GM10266 (cell line): ENCODE measurements around the gene PDE1A.

ENCODE experiments used
- DNase-seq: peaks from one replicate; pipeline ENCODE4 v3.0.0; 2012; ENCODE audit errors: extremely low spot score
- CTCF ChIP-seq: IDR thresholded peaks from 2 replicates; pipeline ENCODE4 v1.5.1; 2012; ENCODE audit warnings: mild to moderate bottlenecking, low read depth; ENCODE audit not compliant: control insufficient read depth, insufficient read depth; ENCODE audit errors: missing control alignments

PDE1A gene

GRCh38 chr2:182265718-182266117, 161.1 kb downstream of the PDE1A start:
- no peak for TF ChIP-seq CTCF

GRCh38 chr2:182261860-182262387, 164.9 kb downstream of the PDE1A start:
- no peak for DNase-seq
- TF ChIP-seq CTCF: no peak

More at GRCh38 chr2:182265718-182266117, 161.1 kb downstream of the PDE1A start:
- no peak for DNase-seq

GRCh38 chr2:182259629-182260150, 167.1 kb downstream of the PDE1A start:
- no peak for TF ChIP-seq CTCF
- DNase-seq: no peak

- DNase-seq: no peak
- no peak for TF ChIP-seq CTCF
These were observed 174.3 kb downstream of the PDE1A start for GRCh38 chr2:182252534-182252933.

- no peak for DNase-seq
- TF ChIP-seq CTCF: no peak
These were observed 177.9 kb downstream of the PDE1A start for GRCh38 chr2:182248898-182249297.

- DNase-seq: no peak
- no peak for TF ChIP-seq CTCF
These were observed 178.5 kb downstream of the PDE1A start for GRCh38 chr2:182248362-182248761.

- no peak for TF ChIP-seq CTCF
- no peak for DNase-seq
These were observed 179.0 kb downstream of the PDE1A start for GRCh38 chr2:182247831-182248230.
